CD4-positive, CD25-positive, alpha-beta regulatory T cell (primary cell): Measurements from ENCODE around the gene SNTG2. TPM values are rescaled to one million over a fixed set of nuclear protein-coding genes. Genes with fewer than 3 reads are reported as not detected.

ENCODE experiments used
- ATAC-seq, 2 donors: fragments of 150-1000 bp; cut with Tn5 transposase; one replicate each; pipeline ENCODE4 v1.10.0; 2021; ENCODE audit warnings: low read depth in 2 of 2, moderate number of reproducible peaks in 2 of 2, moderate library complexity in 1 of 2
- DNase-seq, 3 donors: peaks; one replicate each; pipeline versions ENCODE4 v3.0.0 to v3.0.0-alpha.2; 2012 to 2022; ENCODE audit warnings: mixed read lengths in 1 of 3
- H3K27ac ChIP-seq: one replicate; pipeline ENCODE4 v1.7.0; 2013; ENCODE audit warnings: mild to moderate bottlenecking, low read length; ENCODE audit not compliant: insufficient read depth, poor library complexity, severe bottlenecking
- H3K27me3 ChIP-seq: one replicate; pipeline ENCODE4 v1.7.0; 2013; ENCODE audit warnings: low read length; ENCODE audit not compliant: control insufficient read depth, insufficient read depth
- H3K36me3 ChIP-seq: one replicate; pipeline ENCODE4 v1.7.0; 2013; ENCODE audit warnings: mild to moderate bottlenecking, low read length, moderate library complexity; ENCODE audit not compliant: control insufficient read depth, insufficient read depth
- H3K4me1 ChIP-seq: 2 replicates; pipeline ENCODE4 v1.7.0; 2013; ENCODE audit warnings: mild to moderate bottlenecking, low read length; ENCODE audit not compliant: insufficient read depth, control insufficient read depth, poor library complexity, severe bottlenecking
- H3K4me3 ChIP-seq: one replicate; pipeline ENCODE4 v1.7.0; 2013; ENCODE audit warnings: low read depth, mild to moderate bottlenecking, low read length, moderate library complexity
- H3K9me3 ChIP-seq, 2 experiments: 1 replicate in 1 of 2; 2 replicates in 1 of 2; pipeline ENCODE4 v1.7.0; 2013; ENCODE audit warnings: low read length in 2 of 2, mild to moderate bottlenecking in 1 of 2, moderate library complexity in 1 of 2; ENCODE audit not compliant: control insufficient read depth in 2 of 2
- H3K27ac Mint-ChIP-seq, 3 donors: one replicate each; pipeline ENCODE4 v1.8.0; 2020 to 2022; ENCODE audit warnings: mild to moderate bottlenecking in 3 of 3, mixed read lengths in 3 of 3, moderate library complexity in 2 of 3
- H3K27me3 Mint-ChIP-seq: one replicate; pipeline ENCODE4 v1.8.0; 2022; ENCODE audit warnings: mild to moderate bottlenecking, mixed read lengths
- H3K36me3 Mint-ChIP-seq: one replicate; pipeline ENCODE4 v1.8.0; 2020; ENCODE audit warnings: mixed read lengths
- H3K4me1 Mint-ChIP-seq, 4 donors: one replicate each; pipeline ENCODE4 v1.8.0; 2020 to 2022; ENCODE audit warnings: mixed read lengths in 4 of 4, mild to moderate bottlenecking in 1 of 4
- H3K4me3 Mint-ChIP-seq, 4 donors: one replicate each; pipeline ENCODE4 v1.8.0; 2020 to 2022; ENCODE audit warnings: mild to moderate bottlenecking in 4 of 4, mixed read lengths in 4 of 4, moderate library complexity in 3 of 4
- H3K9me3 Mint-ChIP-seq, 7 donors: one replicate each; pipeline ENCODE4 v1.8.0; 2020 to 2022; ENCODE audit warnings: mixed read lengths in 7 of 7, mild to moderate bottlenecking in 3 of 7, moderate library complexity in 2 of 7
- polyA plus RNA-seq, 4 donors: library from polyadenylated mRNA; unstranded; fragments of 300-500 nt; fragmentation: Illumina TruSeq; gene quantifications; one replicate each; pipeline ENCODE4 v1.2.3, GENCODE V29; 2021
- total RNA-seq: library from RNA; stranded (reverse); gene quantifications from one replicate; pipeline ENCODE4 v1.2.3, GENCODE V29; 2022

SNTG2 gene
- total and polyA plus RNA-seq, 5 donors from 2014 or later: 0.64 TPM; not detected in 4

- Histone ChIP-seq H3K27ac (no peak overlapping the region), H3K27me3 (peaks cover 6% of the 10 kb centered on the region), H3K4me1 (no peaks in the 10 kb centered on the region), H3K9me3 (no peaks in the 10 kb centered on the region), H3K36me3 (no peaks in the 10 kb centered on the region), H3K4me3 (no peak overlapping the region)
- Mint-ChIP-seq H3K27ac (no peak overlapping the region), H3K4me1 (peaks cover 0 to 6% (median 2%) of the 10 kb centered on the region in 4 donors), H3K36me3 (no peaks in the 10 kb centered on the region), H3K27me3 (peaks cover 28% of the 10 kb centered on the region), H3K9me3 (peaks cover 0 to 1% (median 0%) of the 10 kb centered on the region in 7 donors), H3K4me3 (no peak overlapping the region)
- no peak for DNase-seq
- ATAC-seq: no peak
These were observed 5.4 kb downstream of the SNTG2 start for GRCh38 chr2:955829-956731.

- Mint-ChIP-seq H3K27ac (no peak overlapping the region), H3K4me1 (no peaks in the 10 kb centered on the region), H3K36me3 (no peaks in the 10 kb centered on the region), H3K27me3 (peaks cover 4% of the 10 kb centered on the region), H3K9me3 (peaks cover 0 to 1% (median 0%) of the 10 kb centered on the region in 7 donors), H3K4me3 (no peak overlapping the region)
- ATAC-seq: no peak
- Histone ChIP-seq H3K9me3 (no peaks in the 10 kb centered on the region), H3K36me3 (no peaks in the 10 kb centered on the region), H3K4me1 (no peaks in the 10 kb centered on the region), H3K27me3 (no peaks in the 10 kb centered on the region), H3K27ac (no peak overlapping the region), H3K4me3 (no peak overlapping the region)
- DNase-seq: no peak
These were observed 8.8 kb downstream of the SNTG2 start for GRCh38 chr2:959457-959856.

GRCh38 chr2:960061-960736, 9.6 kb downstream of the SNTG2 start:
- H3K27ac Mint-ChIP-seq: no peak overlapping the region
- peaks cover 0 to 1% (median 0%) of the 10 kb centered on the region in 7 donors for H3K9me3 Mint-ChIP-seq
- no peaks in the 10 kb centered on the region for H3K4me1 Mint-ChIP-seq
- H3K4me3 ChIP-seq: no peak overlapping the region
- no peak for DNase-seq
- H3K9me3 ChIP-seq: no peaks in the 10 kb centered on the region
- H3K27me3 ChIP-seq: no peaks in the 10 kb centered on the region
- no peaks in the 10 kb centered on the region for H3K4me1 ChIP-seq
- H3K36me3 ChIP-seq: no peaks in the 10 kb centered on the region
- H3K4me3 Mint-ChIP-seq: no peak overlapping the region
- ATAC-seq: no peak
- no peaks in the 10 kb centered on the region for H3K36me3 Mint-ChIP-seq
- H3K27me3 Mint-ChIP-seq: peaks cover 4% of the 10 kb centered on the region
- no peak overlapping the region for H3K27ac ChIP-seq

GRCh38 chr2:961786-962185, 11.1 kb downstream of the SNTG2 start:
- no peaks in the 10 kb centered on the region for H3K4me1 ChIP-seq
- no peaks in the 10 kb centered on the region for H3K9me3 ChIP-seq
- Mint-ChIP-seq H3K27me3 (peaks cover 4% of the 10 kb centered on the region), H3K36me3 (no peaks in the 10 kb centered on the region), H3K4me3 (no peak overlapping the region), H3K4me1 (no peaks in the 10 kb centered on the region), H3K9me3 (peaks cover 0 to 1% (median 0%) of the 10 kb centered on the region in 7 donors), H3K27ac (no peak overlapping the region)
- no peaks in the 10 kb centered on the region for H3K27me3 ChIP-seq
- H3K36me3 ChIP-seq: no peaks in the 10 kb centered on the region
- H3K4me3 ChIP-seq: no peak overlapping the region
- ATAC-seq (no peak), DNase-seq (no peak)
- no peak overlapping the region for H3K27ac ChIP-seq

GRCh38 chr2:963876-964275, 13.2 kb downstream of the SNTG2 start:
- peaks cover 4% of the 10 kb centered on the region for H3K27me3 Mint-ChIP-seq
- ATAC-seq: no peak
- no peak overlapping the region for H3K27ac Mint-ChIP-seq

GRCh38 chr2:964562-964961, 13.9 kb downstream of the SNTG2 start:
- Mint-ChIP-seq H3K4me3 (no peak overlapping the region), H3K27ac (no peak overlapping the region), H3K27me3 (peaks cover 4% of the 10 kb centered on the region), H3K36me3 (no peaks in the 10 kb centered on the region), H3K9me3 (peaks cover 0 to 2% (median 0%) of the 10 kb centered on the region in 7 donors), H3K4me1 (no peaks in the 10 kb centered on the region)
- Histone ChIP-seq H3K27me3 (no peaks in the 10 kb centered on the region), H3K4me3 (no peak overlapping the region), H3K27ac (no peak overlapping the region), H3K36me3 (no peaks in the 10 kb centered on the region), H3K4me1 (no peaks in the 10 kb centered on the region), H3K9me3 (no peaks in the 10 kb centered on the region)
- DNase-seq: no peak
- ATAC-seq: no peak

More at GRCh38 chr2:963876-964275, 13.2 kb downstream of the SNTG2 start:
- no peaks in the 10 kb centered on the region for H3K4me1 ChIP-seq
- H3K9me3 ChIP-seq: no peaks in the 10 kb centered on the region
- Mint-ChIP-seq H3K4me3 (peak overlapping the region in 1 of 4 donors; percentile 21), H3K36me3 (no peaks in the 10 kb centered on the region), H3K4me1 (no peaks in the 10 kb centered on the region), H3K9me3 (peaks cover 0 to 2% (median 0%) of the 10 kb centered on the region in 7 donors)
- no peak overlapping the region for H3K4me3 ChIP-seq
- no peak for DNase-seq
- no peaks in the 10 kb centered on the region for H3K36me3 ChIP-seq
- H3K27ac ChIP-seq: no peak overlapping the region
- no peaks in the 10 kb centered on the region for H3K27me3 ChIP-seq

- ATAC-seq (no peak), DNase-seq (no peak)
- H3K9me3 Mint-ChIP-seq: peaks cover 0 to 2% (median 0%) of the 10 kb centered on the region in 7 donors
- Histone ChIP-seq H3K9me3 (no peaks in the 10 kb centered on the region), H3K36me3 (no peaks in the 10 kb centered on the region), H3K4me3 (no peak overlapping the region), H3K4me1 (no peaks in the 10 kb centered on the region), H3K27me3 (no peaks in the 10 kb centered on the region), H3K27ac (no peak overlapping the region)
- H3K27me3 Mint-ChIP-seq: no peaks in the 10 kb centered on the region
- no peaks in the 10 kb centered on the region for H3K4me1 Mint-ChIP-seq
- no peak overlapping the region for H3K27ac Mint-ChIP-seq
- no peaks in the 10 kb centered on the region for H3K36me3 Mint-ChIP-seq
- no peak overlapping the region for H3K4me3 Mint-ChIP-seq
These were observed 15.0 kb downstream of the SNTG2 start for GRCh38 chr2:965640-966147.
